ENCODE data around the gene WDR64.
A peak's percentile ranks its signal among the peaks of the same experiment; 100 is the strongest.
"Not testable (repeated sequence)": the region's sequence is repeated elsewhere in the genome, so short reads cannot be mapped to it uniquely, and the experiment has no call there.

Gene WDR64

GRCh38 chr1:241715956-241716355, 63.9 kb downstream of the WDR64 start:
- Mint-ChIP-seq H3K27me3 (peaks cover 3% of the 10 kb centered on the region), H3K36me3 (ENCODE audit: low read depth) (no peaks in the 10 kb centered on the region), H3K27ac (no peak overlapping the region), H3K4me3 (no peak overlapping the region), H3K9me3 (no peaks in the 10 kb centered on the region), H3K4me1 (ENCODE audit: low read depth) (peaks cover 20% of the 10 kb centered on the region)

GRCh38 chr1:241716915-241717656, 65.0 kb downstream of the WDR64 start:
- no peak overlapping the region for H3K27ac Mint-ChIP-seq
- H3K4me1 Mint-ChIP-seq (ENCODE audit: low read depth) = peaks cover 20% of the 10 kb centered on the region
- H3K27me3 Mint-ChIP-seq = peaks cover 3% of the 10 kb centered on the region
- H3K36me3 Mint-ChIP-seq (ENCODE audit: low read depth) = no peaks in the 10 kb centered on the region
- peak overlapping the region; percentile 11 for H3K4me3 Mint-ChIP-seq
- no peaks in the 10 kb centered on the region for H3K9me3 Mint-ChIP-seq

GRCh38 chr1:241717975-241718374, 65.9 kb downstream of the WDR64 start:
- Mint-ChIP-seq H3K36me3 (ENCODE audit: low read depth) (no peaks in the 10 kb centered on the region), H3K4me1 (ENCODE audit: low read depth) (peaks cover 20% of the 10 kb centered on the region), H3K27me3 (peaks cover 3% of the 10 kb centered on the region), H3K27ac (no peak overlapping the region), H3K4me3 (no peak overlapping the region), H3K9me3 (no peaks in the 10 kb centered on the region)

- H3K4me1 Mint-ChIP-seq (ENCODE audit: low read depth) = peaks cover 20% of the 10 kb centered on the region
- H3K36me3 Mint-ChIP-seq (ENCODE audit: low read depth) = no peaks in the 10 kb centered on the region
- H3K4me3 Mint-ChIP-seq = no peak overlapping the region
- no peak overlapping the region for H3K27ac Mint-ChIP-seq
- H3K9me3 Mint-ChIP-seq = no peaks in the 10 kb centered on the region
- peaks cover 3% of the 10 kb centered on the region for H3K27me3 Mint-ChIP-seq
Measured at GRCh38 chr1:241721011-241721410, 68.9 kb downstream of the WDR64 start.

- no peaks in the 10 kb centered on the region for H3K27me3 Mint-ChIP-seq
- H3K9me3 Mint-ChIP-seq = no peaks in the 10 kb centered on the region
- H3K4me1 Mint-ChIP-seq (ENCODE audit: low read depth) = peaks cover 4% of the 10 kb centered on the region
- H3K4me3 Mint-ChIP-seq = no peak overlapping the region
- no peaks in the 10 kb centered on the region for H3K36me3 Mint-ChIP-seq (ENCODE audit: low read depth)
- no peak overlapping the region for H3K27ac Mint-ChIP-seq
Measured at GRCh38 chr1:241722947-241723346, 70.9 kb downstream of the WDR64 start.

DNA sequence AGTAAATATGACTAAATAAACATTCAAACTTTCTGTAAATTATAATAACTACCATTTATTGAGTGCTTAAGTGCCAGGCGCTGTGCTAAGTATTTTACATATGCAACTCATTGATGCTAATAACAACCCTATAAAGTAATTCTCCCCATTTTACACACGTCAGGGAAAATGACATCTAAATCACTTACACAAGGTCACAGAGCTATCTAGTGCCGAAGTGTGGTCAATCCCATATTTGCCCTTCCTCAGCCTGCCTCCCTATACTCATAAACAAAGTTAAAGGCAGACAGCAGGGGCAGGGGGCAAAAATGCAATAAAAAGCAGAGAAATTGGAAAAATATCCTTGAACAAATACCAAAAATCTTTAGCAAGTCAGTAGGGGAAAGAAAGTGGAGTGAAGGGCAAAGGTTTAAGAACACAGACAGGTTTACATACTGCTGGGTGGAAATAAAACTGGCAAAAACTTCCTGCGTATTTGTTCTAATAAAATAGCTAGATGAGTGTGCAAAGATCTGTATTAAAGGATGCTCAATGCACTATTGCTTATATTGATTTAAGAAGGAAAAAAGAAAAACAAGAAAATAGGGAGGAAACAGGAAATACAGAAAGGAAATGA, 72.8 kb downstream of the WDR64 start:
- Mint-ChIP-seq H3K4me3 (no peak overlapping the region), H3K27me3 (no peaks in the 10 kb centered on the region), H3K36me3 (ENCODE audit: low read depth) (no peaks in the 10 kb centered on the region), H3K9me3 (no peaks in the 10 kb centered on the region), H3K27ac (no peak overlapping the region), H3K4me1 (ENCODE audit: low read depth) (no peaks in the 10 kb centered on the region)

GRCh38 chr1:241730031-241730430, 78.0 kb downstream of the WDR64 start:
- Mint-ChIP-seq H3K4me1 (ENCODE audit: low read depth) (no peaks in the 10 kb centered on the region), H3K27ac (no peak overlapping the region), H3K9me3 (no peaks in the 10 kb centered on the region), H3K4me3 (no peak overlapping the region), H3K36me3 (ENCODE audit: low read depth) (no peaks in the 10 kb centered on the region), H3K27me3 (no peaks in the 10 kb centered on the region)

GRCh38 chr1:241733899-241734298, 81.8 kb downstream of the WDR64 start:
- H3K9me3 Mint-ChIP-seq = no peaks in the 10 kb centered on the region
- no peak overlapping the region for H3K4me3 Mint-ChIP-seq
- H3K27me3 Mint-ChIP-seq = no peaks in the 10 kb centered on the region
- H3K4me1 Mint-ChIP-seq (ENCODE audit: low read depth) = peaks cover 7% of the 10 kb centered on the region
- H3K27ac Mint-ChIP-seq = no peak overlapping the region
- no peaks in the 10 kb centered on the region for H3K36me3 Mint-ChIP-seq (ENCODE audit: low read depth)

GRCh38 chr1:241734533-241734932, 82.5 kb downstream of the WDR64 start:
- no peaks in the 10 kb centered on the region for H3K27me3 Mint-ChIP-seq
- no peak overlapping the region for H3K4me3 Mint-ChIP-seq
- H3K36me3 Mint-ChIP-seq (ENCODE audit: low read depth) = no peaks in the 10 kb centered on the region
- H3K9me3 Mint-ChIP-seq = no peaks in the 10 kb centered on the region
- H3K27ac Mint-ChIP-seq = no peak overlapping the region
- H3K4me1 Mint-ChIP-seq (ENCODE audit: low read depth) = peaks cover 7% of the 10 kb centered on the region

- not testable (repeated sequence) for H3K27ac Mint-ChIP-seq; H3K4me1 Mint-ChIP-seq (ENCODE audit: low read depth); H3K27me3 Mint-ChIP-seq; H3K4me3 Mint-ChIP-seq; H3K9me3 Mint-ChIP-seq; H3K36me3 Mint-ChIP-seq (ENCODE audit: low read depth)
Measured at GRCh38 chr1:241735493-241735926, 83.4 kb downstream of the WDR64 start.

DNA sequence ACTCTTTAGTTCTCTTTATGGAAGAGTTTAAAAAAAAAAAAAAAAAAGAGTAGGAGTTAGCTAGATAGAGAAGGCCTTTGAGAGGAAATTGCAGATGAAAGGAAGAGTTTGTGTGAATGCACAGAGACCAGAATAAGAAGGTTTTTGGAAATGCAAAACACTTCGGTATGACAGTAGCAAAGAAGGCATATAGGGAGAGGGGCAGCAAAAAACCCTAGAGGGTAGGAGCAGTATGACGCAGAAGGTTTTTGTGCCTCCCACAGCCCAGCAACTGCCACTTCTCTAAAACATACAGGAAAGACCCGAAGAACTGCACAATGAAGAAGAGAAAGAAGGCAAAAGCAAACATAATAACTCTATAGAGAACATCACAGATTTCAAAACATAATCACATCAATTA, 84.3 kb downstream of the WDR64 start:
- no peak overlapping the region for H3K4me3 Mint-ChIP-seq
- H3K9me3 Mint-ChIP-seq = no peaks in the 10 kb centered on the region
- no peak overlapping the region for H3K27ac Mint-ChIP-seq
- H3K27me3 Mint-ChIP-seq = no peaks in the 10 kb centered on the region
- H3K36me3 Mint-ChIP-seq (ENCODE audit: low read depth) = no peaks in the 10 kb centered on the region
- peaks cover 7% of the 10 kb centered on the region for H3K4me1 Mint-ChIP-seq (ENCODE audit: low read depth)

DNA sequence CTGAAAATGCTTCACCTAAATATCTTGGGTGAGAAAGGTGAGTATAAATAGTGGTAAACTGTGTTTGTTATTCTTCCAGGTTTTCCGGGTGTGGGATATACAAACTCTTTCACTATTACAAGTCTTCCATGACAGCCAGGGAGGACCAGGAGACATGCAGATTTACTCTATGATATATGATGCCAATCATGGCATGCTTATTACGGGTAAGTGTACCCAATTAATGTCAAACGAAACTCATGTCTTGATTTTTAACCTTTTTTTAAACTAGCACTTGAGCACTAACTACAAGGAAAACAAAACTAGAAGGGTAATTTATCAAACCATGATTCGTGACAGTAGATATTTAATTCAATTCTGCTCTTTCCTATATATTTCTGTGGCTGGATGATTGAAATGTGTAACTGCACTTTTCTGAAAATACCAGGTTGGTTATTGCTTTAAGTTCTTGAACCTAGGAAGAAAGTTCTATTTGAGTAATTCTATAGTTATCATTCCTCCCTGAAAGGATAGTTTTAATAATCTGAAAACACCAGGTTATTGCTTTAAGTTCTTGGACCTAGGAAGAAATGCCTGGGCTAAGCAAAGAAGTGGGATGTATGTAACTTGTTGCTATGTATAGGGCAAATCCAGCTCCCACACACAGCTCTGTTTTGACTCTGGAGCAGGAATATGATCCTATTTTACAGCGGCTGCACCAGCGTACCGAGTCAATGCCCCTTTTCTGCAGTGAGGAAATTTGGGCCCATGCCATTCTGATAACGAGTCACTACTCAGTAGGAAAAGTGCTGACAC, 86.4 kb downstream of the WDR64 start:
- H3K36me3 Mint-ChIP-seq (ENCODE audit: low read depth) = no peaks in the 10 kb centered on the region
- H3K4me3 Mint-ChIP-seq = no peak overlapping the region
- H3K27ac Mint-ChIP-seq = no peak overlapping the region
- peaks cover 7% of the 10 kb centered on the region for H3K4me1 Mint-ChIP-seq (ENCODE audit: low read depth)
- H3K9me3 Mint-ChIP-seq = no peaks in the 10 kb centered on the region
- no peaks in the 10 kb centered on the region for H3K27me3 Mint-ChIP-seq

DNA sequence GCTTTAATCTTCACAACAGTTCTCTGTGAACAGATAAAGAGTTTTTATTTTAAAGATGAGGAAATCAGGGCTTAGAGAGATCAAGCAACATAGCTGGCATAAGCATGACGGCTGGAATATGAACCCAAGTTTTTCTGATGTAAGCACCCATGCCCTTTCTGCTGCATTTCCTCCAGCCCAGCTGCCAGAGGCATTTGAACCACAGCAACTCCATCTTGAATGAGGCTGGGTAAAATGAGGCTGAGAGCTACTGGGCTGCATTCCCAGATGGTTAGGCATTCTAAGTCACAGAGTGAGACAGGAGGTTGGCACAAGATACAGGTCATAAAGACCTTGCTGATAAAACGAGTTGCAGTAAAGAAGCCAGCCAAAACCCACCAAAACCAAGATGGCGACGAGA, 90.0 kb downstream of the WDR64 start:
- H3K4me1 Mint-ChIP-seq (ENCODE audit: low read depth) = no peaks in the 10 kb centered on the region
- no peaks in the 10 kb centered on the region for H3K36me3 Mint-ChIP-seq (ENCODE audit: low read depth)
- H3K27me3 Mint-ChIP-seq = no peaks in the 10 kb centered on the region

GRCh38 chr1:241744591-241744990, 92.5 kb downstream of the WDR64 start:
- Mint-ChIP-seq H3K27ac (no peak overlapping the region), H3K4me1 (ENCODE audit: low read depth) (no peaks in the 10 kb centered on the region), H3K9me3 (no peaks in the 10 kb centered on the region), H3K4me3 (no peak overlapping the region), H3K27me3 (no peaks in the 10 kb centered on the region), H3K36me3 (ENCODE audit: low read depth) (no peaks in the 10 kb centered on the region)

More for the DNA sequence above, 90.0 kb downstream of the WDR64 start:
- H3K4me3 Mint-ChIP-seq = no peak overlapping the region
- no peaks in the 10 kb centered on the region for H3K9me3 Mint-ChIP-seq
- H3K27ac Mint-ChIP-seq = no peak overlapping the region

DNA sequence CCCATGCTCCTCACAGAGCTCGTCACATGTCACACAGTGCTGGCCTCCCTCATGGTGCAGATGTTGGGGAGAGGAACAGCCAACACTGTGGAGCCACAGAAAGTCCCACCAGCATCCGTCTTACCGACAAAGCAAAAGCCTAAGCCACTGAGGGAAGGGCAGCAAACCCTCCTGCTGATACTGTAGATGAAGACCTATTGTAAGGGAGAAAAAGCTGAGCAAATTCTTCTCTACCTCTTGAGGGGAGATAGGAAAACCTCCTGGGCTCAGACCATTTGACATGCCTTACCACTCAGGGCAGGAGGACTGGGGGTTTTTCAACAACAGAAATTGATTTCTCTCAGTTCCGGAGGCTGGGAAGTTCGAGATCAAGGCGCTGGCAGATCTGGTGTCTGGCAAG, 95.9 kb downstream of the WDR64 start:
- H3K9me3 Mint-ChIP-seq = no peaks in the 10 kb centered on the region
- H3K27me3 Mint-ChIP-seq = no peaks in the 10 kb centered on the region
- H3K4me3 Mint-ChIP-seq = no peak overlapping the region
- H3K4me1 Mint-ChIP-seq (ENCODE audit: low read depth) = no peaks in the 10 kb centered on the region
- no peak overlapping the region for H3K27ac Mint-ChIP-seq
- no peaks in the 10 kb centered on the region for H3K36me3 Mint-ChIP-seq (ENCODE audit: low read depth)

Measured in stimulated activated naive CD8-positive, alpha-beta T cell treated with anti-CD3 and anti-CD28 coated beads, Interleukin-15, Interleukin-2, amounts not matched to agents 100 ng/mL and 50 ng/mL, for 24 hours (primary cell).